ENCODE measurements around the gene C1QA. TPM values are rescaled to one million over a fixed set of nuclear protein-coding genes. Genes with fewer than 3 reads are reported as not detected.

The C1QA gene
- total and polyA plus RNA-seq, 2 donors (not counting 1 experiment from before 2014, with no cell fraction given): not detected

DNA sequence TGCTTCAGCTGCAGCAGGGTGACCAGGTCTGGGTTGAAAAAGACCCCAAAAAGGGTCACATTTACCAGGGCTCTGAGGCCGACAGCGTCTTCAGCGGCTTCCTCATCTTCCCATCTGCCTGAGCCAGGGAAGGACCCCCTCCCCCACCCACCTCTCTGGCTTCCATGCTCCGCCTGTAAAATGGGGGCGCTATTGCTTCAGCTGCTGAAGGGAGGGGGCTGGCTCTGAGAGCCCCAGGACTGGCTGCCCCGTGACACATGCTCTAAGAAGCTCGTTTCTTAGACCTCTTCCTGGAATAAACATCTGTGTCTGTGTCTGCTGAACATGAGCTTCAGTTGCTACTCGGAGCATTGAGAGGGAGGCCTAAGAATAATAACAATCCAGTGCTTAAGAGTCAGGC, 2.9 kb downstream of the C1QA start:
- no peaks in the 10 kb centered on the region for H3K4me1 ChIP-seq (ENCODE audit: control insufficient read depth, extremely low read depth, insufficient read depth, low read length)
- TF ChIP-seq, protein P1, sequence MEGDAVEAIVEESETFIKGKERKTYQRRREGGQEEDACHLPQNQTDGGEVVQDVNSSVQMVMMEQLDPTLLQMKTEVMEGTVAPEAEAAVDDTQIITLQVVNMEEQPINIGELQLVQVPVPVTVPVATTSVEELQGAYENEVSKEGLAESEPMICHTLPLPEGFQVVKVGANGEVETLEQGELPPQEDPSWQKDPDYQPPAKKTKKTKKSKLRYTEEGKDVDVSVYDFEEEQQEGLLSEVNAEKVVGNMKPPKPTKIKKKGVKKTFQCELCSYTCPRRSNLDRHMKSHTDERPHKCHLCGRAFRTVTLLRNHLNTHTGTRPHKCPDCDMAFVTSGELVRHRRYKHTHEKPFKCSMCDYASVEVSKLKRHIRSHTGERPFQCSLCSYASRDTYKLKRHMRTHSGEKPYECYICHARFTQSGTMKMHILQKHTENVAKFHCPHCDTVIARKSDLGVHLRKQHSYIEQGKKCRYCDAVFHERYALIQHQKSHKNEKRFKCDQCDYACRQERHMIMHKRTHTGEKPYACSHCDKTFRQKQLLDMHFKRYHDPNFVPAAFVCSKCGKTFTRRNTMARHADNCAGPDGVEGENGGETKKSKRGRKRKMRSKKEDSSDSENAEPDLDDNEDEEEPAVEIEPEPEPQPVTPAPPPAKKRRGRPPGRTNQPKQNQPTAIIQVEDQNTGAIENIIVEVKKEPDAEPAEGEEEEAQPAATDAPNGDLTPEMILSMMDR (conservative IDR thresholded peaks at IDR 0.05 in 1 of 2, IDR thresholded peaks at IDR 0.05 in 1 of 2; ENCODE audit: low read depth in 1 of 2, low read length in 2 of 2): no peak
- TF ChIP-seq EZH2 (IDR thresholded peaks at IDR 0.05; ENCODE audit: low read length, missing control alignments): no peak
- H3K9me3 ChIP-seq (ENCODE audit: control insufficient read depth, insufficient read depth, low read depth, low read length): no peaks in the 10 kb centered on the region
- no peaks in the 10 kb centered on the region for H3K79me2 ChIP-seq (ENCODE audit: control insufficient read depth, insufficient read depth, low read length)
- no peak overlapping the region for H3K4me3 ChIP-seq (replicated peaks in 1 of 4; ENCODE audit: control extremely low read depth in 1 of 4, insufficient read depth in 1 of 4, low read depth in 3 of 4, low read length in 4 of 4)
- peak; percentile 34 to 62 for DNase-seq (ENCODE audit: low read depth in 2 of 2)
- H4K20me1 ChIP-seq (ENCODE audit: control insufficient read depth, extremely low read depth, insufficient read depth, low read length): no peaks in the 10 kb centered on the region
- no peaks in the 10 kb centered on the region for H3K36me3 ChIP-seq (ENCODE audit: control insufficient read depth, insufficient read depth, low read length)
- H3K27ac ChIP-seq (ENCODE audit: insufficient read depth, low read length): no peak overlapping the region
- no peak overlapping the region for H3K4me2 ChIP-seq (ENCODE audit: extremely low read depth, insufficient read depth, low read length)
- no peak overlapping the region for H2AFZ ChIP-seq (ENCODE audit: low read length)
- no peak overlapping the region for H3K9ac ChIP-seq (ENCODE audit: insufficient read depth, low read length)
- no peaks in the 10 kb centered on the region for H3K27me3 ChIP-seq (ENCODE audit: control insufficient read depth, insufficient read depth, low read length)

DNA sequence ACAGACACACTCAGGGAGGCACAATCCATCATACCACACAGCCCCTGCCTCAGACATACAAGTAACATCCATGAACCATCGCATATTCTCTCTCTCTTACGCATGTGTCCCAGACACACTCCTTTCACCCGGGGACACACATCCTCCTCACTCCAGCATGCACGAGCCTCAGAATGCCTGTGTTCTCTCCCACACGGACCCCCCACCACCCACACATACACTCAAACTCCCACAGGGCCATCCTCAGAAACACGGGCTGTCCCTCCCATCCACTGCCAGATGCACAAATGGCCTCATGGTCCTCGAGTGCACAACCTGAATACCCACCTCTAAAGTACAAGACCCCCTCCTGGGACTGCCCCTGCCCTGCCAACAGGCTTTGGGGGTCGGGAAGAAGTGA, 4.8 kb downstream of the C1QA start:
- Histone ChIP-seq H3K4me2 (ENCODE audit: extremely low read depth, insufficient read depth, low read length) (no peak overlapping the region), H3K27ac (ENCODE audit: insufficient read depth, low read length) (no peak overlapping the region), H3K4me3 (replicated peaks in 1 of 4; ENCODE audit: control extremely low read depth in 1 of 4, insufficient read depth in 1 of 4, low read depth in 3 of 4, low read length in 4 of 4) (no peak overlapping the region), H3K9ac (ENCODE audit: insufficient read depth, low read length) (no peak overlapping the region), H3K79me2 (ENCODE audit: control insufficient read depth, insufficient read depth, low read length) (no peaks in the 10 kb centered on the region), H3K4me1 (ENCODE audit: control insufficient read depth, extremely low read depth, insufficient read depth, low read length) (no peaks in the 10 kb centered on the region), H3K27me3 (ENCODE audit: control insufficient read depth, insufficient read depth, low read length) (no peaks in the 10 kb centered on the region), H3K9me3 (ENCODE audit: control insufficient read depth, insufficient read depth, low read depth, low read length) (no peaks in the 10 kb centered on the region), H2AFZ (ENCODE audit: low read length) (no peak overlapping the region), H4K20me1 (ENCODE audit: control insufficient read depth, extremely low read depth, insufficient read depth, low read length) (no peaks in the 10 kb centered on the region), H3K36me3 (ENCODE audit: control insufficient read depth, insufficient read depth, low read length) (no peaks in the 10 kb centered on the region)
- DNase-seq (ENCODE audit: low read depth in 2 of 2): no peak
- TF ChIP-seq, protein P1 (conservative IDR thresholded peaks at IDR 0.05 in 1 of 2, IDR thresholded peaks at IDR 0.05 in 1 of 2; ENCODE audit: low read depth in 1 of 2, low read length in 2 of 2): no peak
- TF ChIP-seq EZH2 (IDR thresholded peaks at IDR 0.05; ENCODE audit: low read length, missing control alignments): no peak

DNA sequence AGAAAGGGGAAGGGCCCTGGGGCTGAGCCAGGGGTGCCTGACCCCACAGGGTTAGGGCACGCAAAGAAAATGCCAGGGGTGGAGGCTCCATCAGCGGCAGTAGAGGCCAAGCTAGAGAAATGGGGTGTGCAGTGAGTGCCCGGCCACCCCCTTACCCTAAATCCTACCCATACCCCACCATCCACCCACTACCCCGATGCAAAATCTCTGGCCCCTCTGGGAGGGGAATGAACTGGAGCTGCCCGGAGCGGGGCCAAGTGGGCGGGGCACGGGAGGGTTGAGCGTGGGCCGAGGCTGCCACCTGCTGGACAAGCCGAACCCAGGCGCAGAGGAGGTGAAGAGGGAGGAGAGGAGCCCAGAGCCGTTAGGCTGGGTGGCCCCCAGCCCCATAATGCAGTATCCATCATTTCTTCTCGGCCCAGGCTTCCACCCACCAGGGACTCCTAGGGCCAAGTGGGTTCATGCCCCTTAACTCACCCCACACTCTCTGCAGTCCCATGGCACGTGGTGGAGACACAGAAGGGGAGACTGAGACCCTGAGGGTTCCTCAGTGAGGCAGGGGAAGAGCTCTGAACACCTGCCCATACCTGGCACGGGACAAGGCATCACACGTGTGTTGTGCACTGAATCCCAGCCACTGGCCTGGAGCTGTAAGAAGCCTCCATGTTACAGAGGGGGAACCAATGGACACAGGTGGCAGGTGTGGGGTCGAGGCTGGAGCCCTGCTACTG, 5.6 kb downstream of the C1QA start:
- H3K4me3 ChIP-seq (replicated peaks in 1 of 4; ENCODE audit: control extremely low read depth in 1 of 4, insufficient read depth in 1 of 4, low read depth in 3 of 4, low read length in 4 of 4): no peak overlapping the region
- DNase-seq (ENCODE audit: low read depth in 2 of 2): peak; percentile 23 to 42
- H4K20me1 ChIP-seq (ENCODE audit: control insufficient read depth, extremely low read depth, insufficient read depth, low read length): no peaks in the 10 kb centered on the region
- H3K4me1 ChIP-seq (ENCODE audit: control insufficient read depth, extremely low read depth, insufficient read depth, low read length): no peaks in the 10 kb centered on the region
- no peak overlapping the region for H2AFZ ChIP-seq (ENCODE audit: low read length)
- H3K9ac ChIP-seq (ENCODE audit: insufficient read depth, low read length): no peak overlapping the region
- no peaks in the 10 kb centered on the region for H3K36me3 ChIP-seq (ENCODE audit: control insufficient read depth, insufficient read depth, low read length)
- no peak overlapping the region for H3K4me2 ChIP-seq (ENCODE audit: extremely low read depth, insufficient read depth, low read length)
- TF ChIP-seq EZH2 (IDR thresholded peaks at IDR 0.05; ENCODE audit: low read length, missing control alignments): no peak
- TF ChIP-seq, protein P1 (conservative IDR thresholded peaks at IDR 0.05 in 1 of 2, IDR thresholded peaks at IDR 0.05 in 1 of 2; ENCODE audit: low read depth in 1 of 2, low read length in 2 of 2): peak; percentile 78 to 82
- H3K27ac ChIP-seq (ENCODE audit: insufficient read depth, low read length): no peak overlapping the region
- H3K9me3 ChIP-seq (ENCODE audit: control insufficient read depth, insufficient read depth, low read depth, low read length): no peaks in the 10 kb centered on the region
- H3K27me3 ChIP-seq (ENCODE audit: control insufficient read depth, insufficient read depth, low read length): no peaks in the 10 kb centered on the region
- H3K79me2 ChIP-seq (ENCODE audit: control insufficient read depth, insufficient read depth, low read length): no peaks in the 10 kb centered on the region

Data from fibroblast of lung (primary cell).